Left lung (tissue), 10 donors: ENCODE results near the gene WAS. TPM values are rescaled to one million over a fixed set of nuclear protein-coding genes. Genes with fewer than 3 reads are reported as not detected.

ENCODE experiments used
- ATAC-seq: fragments of 200-7000 bp; cut with Tn5 transposase; one replicate; pipeline ENCODE4 v1.9.1; 2020; ENCODE audit warnings: moderate library complexity
- DNase-seq, 4 donors: peaks; one replicate each; pipeline ENCODE4 v3.0.0-alpha.2; 2013 to 2020
- H3K27ac ChIP-seq, 2 donors: fragments of 200-600 bp; sonication (generic) in 1 of 2; one replicate each; pipeline versions ENCODE4 v1.5.0 to v1.8.0; 2020 to 2021
- H3K27me3 ChIP-seq, 2 donors: fragments of 200-600 bp; sonication (generic) in 1 of 2; one replicate each; pipeline versions ENCODE4 v1.5.0 to v1.8.0; 2020 to 2021
- H3K36me3 ChIP-seq, 2 donors: fragments of 200-600 bp; sonication (generic) in 1 of 2; one replicate each; pipeline versions ENCODE4 v1.5.0 to v1.8.0; 2020 to 2021
- H3K4me1 ChIP-seq, 2 donors: fragments of 200-600 bp; one replicate each; pipeline ENCODE4 v1.8.0; 2021
- H3K4me3 ChIP-seq, 2 donors: fragments of 200-600 bp; sonication (generic) in 1 of 2; one replicate each; pipeline versions ENCODE4 v1.5.0 to v1.8.0; 2020 to 2021; ENCODE audit warnings: mild to moderate bottlenecking in 1 of 2
- H3K9me3 ChIP-seq, 2 donors: fragments of 200-600 bp; sonication (generic) in 1 of 2; one replicate each; pipeline versions ENCODE4 v1.5.0 to v1.8.0; 2020 to 2021
- CTCF ChIP-seq, 2 donors: fragments of 200-600 bp; sonication (generic) in 1 of 2; IDR thresholded peaks; one replicate each; pipeline versions ENCODE4 v1.5.0 to v1.8.0; 2021; ENCODE audit warnings: antibody characterized with exemption in 2 of 2
- intact Hi-C, 2 donors: fragments of 100-400 bp; cut with DNase I; formaldehyde crosslinking; loops; one replicate each; pipeline versions ENCODE4 v1.11.2 to v1.14.2; 2022
- polyA plus RNA-seq, 6 donors: library from polyadenylated mRNA; unstranded; fragments of 120-200 nt; gene quantifications; one replicate each; pipeline ENCODE4 v1.2.1, GENCODE V29; 2013; ENCODE audit not compliant: insufficient read length in 6 of 6
- total RNA-seq, 2 donors: library from RNA; stranded (reverse); fragmentation: NEBNext Ultra II Directional; extraction: Animal tissue kit (Norgen Biotek cat#: 25700); gene quantifications; one replicate each; pipeline ENCODE4 v1.2.1, GENCODE V29; 2021
- donor health status: DM: no; HTN: yes; CAD: no.
- donor health status: DM: no; HTN: no; CAD: no.

WAS gene
- total and polyA plus RNA-seq, 8 donors = 4.1 to 49.1 (median 4.6) TPM

- Histone ChIP-seq H3K4me1 (peaks cover 0 to 3% of the 10 kb centered on the region in 2 donors), H3K9me3 (no peaks in the 10 kb centered on the region), H3K27ac (no peak overlapping the region), H3K27me3 (no peaks in the 10 kb centered on the region), H3K36me3 (peaks cover 0 to 17% of the 10 kb centered on the region in 2 donors), H3K4me3 (no peak overlapping the region)
- no peak for ATAC-seq
- intact Hi-C loops = no loop called here
- DNase-seq = no peak
- no peak for TF ChIP-seq CTCF (IDR thresholded peaks at IDR 0.05)
Measured at GRCh38 chrX:48705871-48706270, 22.3 kb downstream of the WAS start.

GRCh38 chrX:48709522-48710112 lies 26.0 kb downstream of the WAS start:
- DNase-seq = no peak

GRCh38 chrX:48711162-48711928 lies 27.7 kb downstream of the WAS start:
- intact Hi-C loops = no loop called here
- no peak overlapping the region for H3K27ac ChIP-seq

More at GRCh38 chrX:48709522-48710112, 26.0 kb downstream of the WAS start:
- Histone ChIP-seq H3K27ac (no peak overlapping the region), H3K4me3 (no peak overlapping the region), H3K36me3 (no peaks in the 10 kb centered on the region), H3K27me3 (no peaks in the 10 kb centered on the region), H3K9me3 (no peaks in the 10 kb centered on the region), H3K4me1 (no peaks in the 10 kb centered on the region)
- TF ChIP-seq CTCF (IDR thresholded peaks at IDR 0.05) = no peak
- intact Hi-C loops = no loop called here
- ATAC-seq = no peak

GRCh38 chrX:48711929-48712505 lies 28.4 kb downstream of the WAS start:
- no peak overlapping the region for H3K27ac ChIP-seq
- DNase-seq = no peak
- no peaks in the 10 kb centered on the region for H3K36me3 ChIP-seq
- ATAC-seq = no peak
- no peak overlapping the region for H3K4me3 ChIP-seq
- intact Hi-C loops = no loop called here
- no peak for TF ChIP-seq CTCF (IDR thresholded peaks at IDR 0.05)
- no peaks in the 10 kb centered on the region for H3K4me1 ChIP-seq
- H3K27me3 ChIP-seq = no peaks in the 10 kb centered on the region
- H3K9me3 ChIP-seq = no peaks in the 10 kb centered on the region

More at GRCh38 chrX:48711162-48711928, 27.7 kb downstream of the WAS start:
- H3K27me3 ChIP-seq = no peaks in the 10 kb centered on the region
- ATAC-seq (no peak), DNase-seq (no peak)
- no peak overlapping the region for H3K4me3 ChIP-seq
- TF ChIP-seq CTCF (IDR thresholded peaks at IDR 0.05) = no peak
- no peaks in the 10 kb centered on the region for H3K9me3 ChIP-seq
- H3K4me1 ChIP-seq = no peaks in the 10 kb centered on the region
- H3K36me3 ChIP-seq = no peaks in the 10 kb centered on the region

- intact Hi-C loops = no loop called here
- no peaks in the 10 kb centered on the region for H3K27me3 ChIP-seq
- H3K4me1 ChIP-seq = no peaks in the 10 kb centered on the region
- ATAC-seq (no peak), DNase-seq (no peak)
- TF ChIP-seq CTCF (IDR thresholded peaks at IDR 0.05) = no peak
- H3K9me3 ChIP-seq = no peaks in the 10 kb centered on the region
- no peak overlapping the region for H3K27ac ChIP-seq
- H3K4me3 ChIP-seq = no peak overlapping the region
- no peaks in the 10 kb centered on the region for H3K36me3 ChIP-seq
Measured at GRCh38 chrX:48713847-48714246, 30.2 kb downstream of the WAS start.
